Psoas muscle (tissue), 8 donors: Measurements from ENCODE around the gene PARL. TPM values are rescaled to one million over a fixed set of nuclear protein-coding genes. Genes with fewer than 3 reads are reported as not detected.

Experiments
- ATAC-seq, 4 donors: fragments of 200-7000 bp; cut with Tn5 transposase; one replicate each; pipeline ENCODE4 v1.9.1; 2020; ENCODE audit warnings: moderate library complexity in 3 of 4, mild to moderate bottlenecking in 2 of 4
- DNase-seq, 2 donors: peaks; one replicate each; pipeline ENCODE4 v3.0.0-alpha.2; 2020
- H3K27ac ChIP-seq: fragments of 200-600 bp; one replicate; pipeline ENCODE4 v1.8.0; 2022
- H3K27me3 ChIP-seq, 3 donors: fragments of 200-600 bp in 1 of 3; one replicate each; pipeline versions ENCODE4 v1.6.1 to v1.8.0; 2013 to 2022; ENCODE audit warnings: low read length in 2 of 3, mild to moderate bottlenecking in 2 of 3, moderate library complexity in 1 of 3; ENCODE audit not compliant: insufficient read depth in 3 of 3
- H3K36me3 ChIP-seq, 2 donors: fragments of 200-600 bp in 1 of 2; one replicate each; pipeline versions ENCODE4 v1.6.1 to v1.8.0; 2013 to 2022; ENCODE audit warnings: low read depth in 1 of 2, mild to moderate bottlenecking in 1 of 2, moderate library complexity in 1 of 2; ENCODE audit not compliant: insufficient read depth in 1 of 2
- H3K4me1 ChIP-seq: fragments of 200-600 bp; one replicate; pipeline ENCODE4 v1.8.0; 2022
- H3K4me3 ChIP-seq: fragments of 200-600 bp; one replicate; pipeline ENCODE4 v1.8.0; 2022; ENCODE audit warnings: mild to moderate bottlenecking
- H3K9me3 ChIP-seq: fragments of 200-600 bp; one replicate; pipeline ENCODE4 v1.8.0; 2022
- WGBS, 3 donors: extraction: QIAGEN DNeasy Blood & Tissue Kit; methylation state at CpG; one replicate each; pipeline versions ENCODE4 v1.1.6 to v1.1.7; 2013; 5-methylcytosine and 5-hydroxymethylcytosine counted together
- intact Hi-C, 2 donors: fragments of 100-400 bp; cut with DNase I; formaldehyde crosslinking; loops; one replicate each; pipeline versions ENCODE4 v1.11.0 to v1.14.2; 2022
- polyA plus RNA-seq, 3 donors: library from polyadenylated mRNA; stranded (reverse); fragments of 200-250 nt; gene quantifications; one replicate each; pipeline ENCODE4 v1.2.3, GENCODE V29; 2013
- total RNA-seq, 4 donors: library from RNA; stranded (reverse); fragmentation: NEBNext Ultra II Directional in 2 of 4; extraction: Animal tissue kit (Norgen Biotek cat#: 25700) in 2 of 4; gene quantifications; one replicate each; pipeline versions ENCODE4 v1.2.1 to v1.2.4, GENCODE V29; 2021 to 2023
- TF ChIP-seq, protein P1 (sequence below): fragments of 200-600 bp; IDR thresholded peaks from one replicate; pipeline ENCODE4 v1.8.0; 2022; ENCODE audit warnings: antibody characterized with exemption
- donor health status: healthy with polysubstance abuse.
- donor health status: DM: no; HTN: no; CAD: no; lungs with moderate emphysema.
- donor health status: Bipolar disorder and iron deficiency.
- donor health status: healthy.
- donor health status: DM: yes; HTN: yes; CAD: no.
- donor health status: DM: no; HTN: no; CAD: no.
- donor health status: DM: no; HTN: no; CAD: no.
- donor health status: DM: yes; HTN: yes; CAD: no.

PARL gene
- total and polyA plus RNA-seq, 7 donors = 30.3 to 77.1 (median 61.4) TPM

DNA sequence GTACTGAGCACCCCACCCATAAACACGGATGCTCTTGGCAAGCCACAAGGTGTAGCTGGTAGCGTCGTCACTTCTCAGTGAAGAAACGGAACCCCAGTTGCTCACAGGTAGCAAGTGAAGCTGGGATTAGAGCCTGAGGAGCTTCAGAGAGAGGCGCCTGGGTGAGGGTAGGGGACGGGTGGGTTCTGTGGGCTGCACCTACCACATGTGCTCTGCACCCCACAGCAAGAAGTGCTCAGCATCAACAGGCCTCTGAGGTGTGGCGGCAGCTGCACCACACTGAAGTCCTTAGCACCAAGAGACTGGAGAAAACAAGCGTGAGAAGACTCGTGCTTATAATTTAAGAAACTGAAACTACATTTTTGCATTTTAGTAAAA is 69.1 kb downstream of the PARL start:
- TF ChIP-seq, protein P1, sequence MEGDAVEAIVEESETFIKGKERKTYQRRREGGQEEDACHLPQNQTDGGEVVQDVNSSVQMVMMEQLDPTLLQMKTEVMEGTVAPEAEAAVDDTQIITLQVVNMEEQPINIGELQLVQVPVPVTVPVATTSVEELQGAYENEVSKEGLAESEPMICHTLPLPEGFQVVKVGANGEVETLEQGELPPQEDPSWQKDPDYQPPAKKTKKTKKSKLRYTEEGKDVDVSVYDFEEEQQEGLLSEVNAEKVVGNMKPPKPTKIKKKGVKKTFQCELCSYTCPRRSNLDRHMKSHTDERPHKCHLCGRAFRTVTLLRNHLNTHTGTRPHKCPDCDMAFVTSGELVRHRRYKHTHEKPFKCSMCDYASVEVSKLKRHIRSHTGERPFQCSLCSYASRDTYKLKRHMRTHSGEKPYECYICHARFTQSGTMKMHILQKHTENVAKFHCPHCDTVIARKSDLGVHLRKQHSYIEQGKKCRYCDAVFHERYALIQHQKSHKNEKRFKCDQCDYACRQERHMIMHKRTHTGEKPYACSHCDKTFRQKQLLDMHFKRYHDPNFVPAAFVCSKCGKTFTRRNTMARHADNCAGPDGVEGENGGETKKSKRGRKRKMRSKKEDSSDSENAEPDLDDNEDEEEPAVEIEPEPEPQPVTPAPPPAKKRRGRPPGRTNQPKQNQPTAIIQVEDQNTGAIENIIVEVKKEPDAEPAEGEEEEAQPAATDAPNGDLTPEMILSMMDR = no peak
- Histone ChIP-seq H3K4me3 (no peak overlapping the region), H3K36me3 (peaks cover 3 to 45% of the 10 kb centered on the region in 2 donors), H3K9me3 (no peaks in the 10 kb centered on the region), H3K27me3 (no peaks in the 10 kb centered on the region), H3K27ac (no peak overlapping the region), H3K4me1 (peaks cover 15% of the 10 kb centered on the region)
- DNase-seq = no peak
- ATAC-seq = no peak
- 74 to 77% (median 77%) methylated on average over 9 of the region's 9 CpGs for WGBS, 3 donors
- intact Hi-C loops = no loop called here

DNA sequence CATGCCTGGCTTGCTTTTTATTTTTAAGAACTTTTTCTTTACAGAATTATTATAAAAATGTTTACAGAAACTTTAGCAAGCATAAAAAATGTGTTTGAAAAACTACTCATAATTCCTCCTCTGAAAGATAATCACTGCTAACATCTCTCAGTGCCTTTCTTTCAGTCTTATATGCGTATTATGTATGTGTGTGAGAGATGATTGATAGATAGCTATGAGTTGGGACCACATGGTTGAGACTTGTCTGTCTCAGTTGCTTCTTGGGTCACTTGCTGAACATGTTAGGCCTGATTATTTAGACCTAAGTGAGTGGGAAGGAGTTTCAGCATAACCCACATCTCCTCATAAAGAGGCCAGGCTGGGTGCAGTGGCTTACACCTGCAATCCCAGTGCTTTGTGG is 70.4 kb downstream of the PARL start:
- ATAC-seq (no peak), DNase-seq (no peak)
- intact Hi-C loops = no loop called here
- H3K9me3 ChIP-seq = no peaks in the 10 kb centered on the region
- H3K27me3 ChIP-seq = no peaks in the 10 kb centered on the region
- TF ChIP-seq, protein P1 = no peak
- no peak overlapping the region for H3K4me3 ChIP-seq
- peaks cover 15% of the 10 kb centered on the region for H3K4me1 ChIP-seq
- H3K36me3 ChIP-seq = peaks cover 9 to 58% of the 10 kb centered on the region in 2 donors
- peak overlapping the region; percentile 23 for H3K27ac ChIP-seq
- WGBS, 3 donors = 95 to 97% (median 97%) methylated on average over 1 of the region's 1 CpG

DNA sequence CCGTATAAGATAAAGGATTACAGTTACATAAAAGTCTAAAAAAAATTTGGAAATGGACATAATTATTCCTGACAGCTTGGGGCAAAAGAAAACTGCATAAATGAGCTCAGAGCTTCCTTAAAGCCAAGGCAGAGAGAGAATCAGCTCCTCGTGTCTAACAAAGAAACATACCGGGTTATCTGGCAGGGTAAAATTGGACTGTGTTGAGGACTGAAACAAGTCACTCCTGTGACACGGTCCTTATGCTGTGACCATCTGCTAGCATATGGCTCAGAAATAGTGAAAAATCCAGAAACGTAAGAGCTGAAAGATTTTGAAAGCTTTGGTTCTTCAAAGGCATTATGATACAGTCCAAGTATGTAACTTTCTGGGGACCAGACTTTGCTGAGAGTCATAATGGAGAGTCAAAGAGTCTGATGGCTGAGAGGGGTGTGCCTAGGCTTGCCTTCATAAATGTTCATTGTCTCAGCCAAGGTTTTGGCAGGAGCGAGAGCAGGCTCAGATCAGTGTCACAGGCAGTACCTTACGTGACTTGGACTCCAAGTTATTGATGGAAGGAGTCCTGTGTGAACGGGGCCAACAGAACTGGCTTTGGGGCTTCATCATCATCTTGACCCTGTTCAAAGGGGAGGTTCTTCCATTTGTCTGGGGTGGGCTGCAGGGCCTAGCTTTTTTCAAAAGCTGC is 71.8 kb downstream of the PARL start:
- TF ChIP-seq, protein P1 = no peak
- intact Hi-C loops = no loop called here
- H3K27ac ChIP-seq = peak overlapping the region; percentile 72
- H3K27me3 ChIP-seq = no peaks in the 10 kb centered on the region
- 41 to 53% (median 41%) methylated on average over 8 of the region's 8 CpGs for WGBS, 3 donors
- DNase-seq (no peak), ATAC-seq (peak in 3 of 4 donors; percentile 31 to 82 (median 45))
- peaks cover 11 to 65% of the 10 kb centered on the region in 2 donors for H3K36me3 ChIP-seq
- H3K9me3 ChIP-seq = no peaks in the 10 kb centered on the region
- no peak overlapping the region for H3K4me3 ChIP-seq
- H3K4me1 ChIP-seq = peaks cover 6% of the 10 kb centered on the region

DNA sequence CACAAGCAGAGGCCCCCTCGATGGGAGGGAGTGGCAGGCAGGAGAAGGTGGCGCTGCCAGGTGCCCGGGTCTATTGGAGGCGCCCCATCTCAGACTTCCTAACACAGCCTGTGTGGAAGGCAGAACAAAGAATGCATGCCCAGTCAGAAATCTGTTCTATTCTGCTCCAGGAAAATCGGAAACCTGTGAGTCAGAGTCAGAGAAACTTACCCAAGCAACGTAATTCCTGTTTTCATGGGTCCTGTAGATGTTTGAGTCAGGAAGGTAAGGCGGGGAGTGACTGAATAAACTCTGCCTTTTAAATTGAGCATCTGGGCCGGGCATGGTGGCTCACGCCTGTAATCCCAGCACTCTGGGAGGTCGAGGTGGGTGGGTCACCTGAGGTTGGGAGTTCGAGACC is 73.0 kb downstream of the PARL start:
- DNase-seq (no peak), ATAC-seq (no peak)
- H3K27ac ChIP-seq = no peak overlapping the region
- TF ChIP-seq, protein P1 = no peak
- peaks cover 14 to 70% of the 10 kb centered on the region in 2 donors for H3K36me3 ChIP-seq
- no peaks in the 10 kb centered on the region for H3K9me3 ChIP-seq
- intact Hi-C loops = no loop called here
- peaks cover 6% of the 10 kb centered on the region for H3K4me1 ChIP-seq
- 93 to 95% (median 94%) methylated on average over 11 of the region's 11 CpGs for WGBS, 3 donors
- H3K27me3 ChIP-seq = no peaks in the 10 kb centered on the region
- H3K4me3 ChIP-seq = no peak overlapping the region
